ENCODE data around the gene PTPRF.
"Not testable (repeated sequence)": the region's sequence is repeated elsewhere in the genome, so short reads cannot be mapped to it uniquely, and the experiment has no call there.

The PTPRF gene

DNA sequence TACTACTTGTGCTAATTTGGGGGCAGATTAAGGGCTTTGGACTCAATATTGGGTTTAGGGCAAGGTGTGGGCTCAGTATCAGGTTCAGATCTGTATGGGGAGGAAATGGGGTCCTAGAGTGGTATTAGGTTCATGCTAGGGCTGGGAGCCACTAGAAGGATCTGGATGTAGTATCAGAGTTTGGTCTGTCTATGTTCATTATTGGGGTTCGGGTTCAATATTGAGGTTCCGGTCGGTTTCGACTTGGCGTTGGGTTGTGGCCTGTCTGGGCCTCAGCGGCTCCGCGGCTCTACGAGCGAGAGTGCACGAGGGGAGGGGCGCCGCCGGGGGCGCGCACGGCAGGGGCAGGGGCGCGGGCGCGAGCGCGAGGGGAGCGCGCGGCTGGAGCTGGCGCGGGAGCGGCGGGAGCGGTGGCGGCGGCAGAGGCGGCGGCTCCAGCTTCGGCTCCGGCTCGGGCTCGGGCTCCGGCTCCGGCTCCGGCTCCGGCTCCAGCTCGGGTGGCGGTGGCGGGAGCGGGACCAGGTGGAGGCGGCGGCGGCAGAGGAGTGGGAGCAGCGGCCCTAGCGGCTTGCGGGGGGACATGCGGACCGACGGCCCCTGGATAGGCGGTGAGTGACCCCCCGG, at the start of gene PTPRF:
Gene PTPRF, plus strand, starts transcription at position 401 of the 624 bp plus-strand sequence. CDS start 14,193 bp downstream, outside the sequence.
- DNase-seq: peak; percentile 70

DNA sequence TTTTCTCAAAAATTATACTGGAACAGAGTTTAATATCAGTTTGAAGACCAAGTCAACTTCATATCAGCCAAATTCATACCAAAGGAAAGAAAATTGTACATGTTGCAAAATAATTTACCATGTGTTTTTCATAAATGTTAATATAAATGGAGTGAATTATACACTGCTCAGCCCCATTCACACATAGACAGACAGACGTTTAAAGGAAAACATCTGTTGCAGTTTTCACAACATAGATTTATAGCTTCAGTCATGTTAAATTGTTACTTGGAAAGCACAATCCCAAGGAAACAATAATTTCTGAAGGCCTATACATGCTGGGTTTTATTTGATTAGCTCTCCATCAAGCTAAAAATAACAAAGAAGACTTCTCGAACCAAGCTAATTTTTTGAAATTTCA, 49.2 kb upstream of the PTPRF start:
- no peak for DNase-seq

DNA sequence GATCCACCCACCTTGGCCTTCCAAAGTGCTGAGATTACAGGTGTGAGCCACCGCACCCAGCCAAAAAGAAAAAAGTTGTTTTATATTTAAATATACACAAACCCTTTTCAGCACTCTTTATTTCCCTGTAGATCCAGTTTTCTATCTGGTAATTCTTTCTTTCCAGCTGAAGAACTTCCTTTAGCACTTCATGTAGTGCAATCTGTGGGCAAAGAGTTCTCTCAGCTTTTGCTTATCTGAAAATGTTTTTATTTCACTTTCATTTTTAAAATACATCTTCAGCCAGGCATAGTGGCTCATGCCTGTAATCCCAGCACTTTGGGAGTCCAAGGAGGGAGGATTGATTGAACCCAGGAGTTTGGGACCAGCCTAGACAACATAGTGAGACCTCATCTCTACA, 48.5 kb upstream of the PTPRF start:
- no peak for DNase-seq

DNA sequence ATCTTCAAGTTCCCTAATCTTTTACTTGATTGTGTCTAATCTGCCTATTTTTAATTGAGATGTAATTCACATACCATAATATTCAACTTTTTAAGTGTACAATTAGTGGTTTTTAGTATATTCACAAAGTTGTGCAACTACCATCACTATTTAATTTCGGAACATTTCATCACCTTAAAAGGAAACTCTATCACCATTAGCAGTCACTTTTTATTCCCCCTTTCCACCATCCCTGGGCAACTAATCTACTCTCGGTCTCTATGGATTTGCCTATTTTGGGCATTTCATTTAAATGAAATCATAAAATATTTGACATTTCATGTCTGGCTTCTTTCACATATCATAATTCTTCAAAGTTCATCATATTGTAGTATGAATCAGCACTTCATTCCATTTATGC, 46.3 kb upstream of the PTPRF start:
- no peak for DNase-seq

DNA sequence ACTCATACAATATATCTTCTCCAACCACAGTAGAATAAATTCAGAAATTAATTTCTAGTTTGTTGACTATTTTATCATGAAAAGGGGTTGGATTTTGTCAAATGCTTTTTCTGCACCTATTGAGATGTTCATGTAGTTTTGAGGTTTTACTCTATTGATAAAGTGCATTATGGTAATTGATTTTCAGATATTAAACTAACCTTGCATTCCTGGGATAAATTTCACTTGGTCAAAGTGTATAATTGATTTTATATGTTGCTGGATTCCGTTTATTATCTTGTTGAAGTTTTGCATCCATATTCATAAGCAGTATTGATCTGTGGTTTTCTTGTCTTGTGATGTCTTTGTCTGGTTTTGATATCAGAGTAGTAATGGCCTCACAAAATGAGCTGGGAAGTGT, 42.5 kb upstream of the PTPRF start:
- DNase-seq: no peak

DNA sequence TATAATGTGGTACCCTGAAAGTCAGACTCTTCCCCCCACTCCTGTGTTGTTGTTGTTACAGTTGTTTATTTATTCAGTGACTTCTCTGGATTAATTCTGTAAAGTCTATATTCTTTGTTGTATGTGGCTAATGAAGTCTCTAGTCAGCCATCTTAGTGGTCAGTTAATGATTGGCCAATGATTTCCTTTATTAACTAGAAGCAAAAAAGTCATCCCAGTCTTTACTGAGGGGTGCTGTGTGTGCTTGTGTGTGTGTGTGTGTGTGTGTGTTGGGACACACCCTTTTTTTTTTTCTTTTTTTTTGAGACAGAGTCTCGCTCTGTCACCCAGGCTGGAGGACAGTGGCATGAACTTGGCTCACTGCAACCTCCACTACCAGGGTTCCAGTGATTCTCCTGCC, 39.6 kb upstream of the PTPRF start:
- no peak for DNase-seq

DNA sequence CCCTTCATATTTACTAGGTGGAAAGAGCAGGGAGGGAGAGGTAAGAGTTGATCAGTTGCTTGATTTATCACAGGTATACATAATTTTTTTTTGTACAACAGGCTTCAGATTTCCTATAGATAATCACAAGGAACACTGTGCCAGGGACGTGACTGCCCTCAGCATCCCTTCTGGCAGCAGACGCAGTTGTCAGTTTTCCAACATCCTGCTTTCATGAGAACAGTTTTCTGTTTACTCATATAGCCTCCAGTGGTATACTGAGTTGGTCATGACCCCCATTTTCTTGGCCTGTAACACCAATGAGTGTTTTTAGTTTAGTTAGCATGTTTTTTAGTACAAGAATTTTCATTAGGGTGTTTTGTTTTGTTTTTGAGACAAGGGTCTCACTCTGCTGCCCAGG, 37.9 kb upstream of the PTPRF start:
- DNase-seq: peak; percentile 83

DNA sequence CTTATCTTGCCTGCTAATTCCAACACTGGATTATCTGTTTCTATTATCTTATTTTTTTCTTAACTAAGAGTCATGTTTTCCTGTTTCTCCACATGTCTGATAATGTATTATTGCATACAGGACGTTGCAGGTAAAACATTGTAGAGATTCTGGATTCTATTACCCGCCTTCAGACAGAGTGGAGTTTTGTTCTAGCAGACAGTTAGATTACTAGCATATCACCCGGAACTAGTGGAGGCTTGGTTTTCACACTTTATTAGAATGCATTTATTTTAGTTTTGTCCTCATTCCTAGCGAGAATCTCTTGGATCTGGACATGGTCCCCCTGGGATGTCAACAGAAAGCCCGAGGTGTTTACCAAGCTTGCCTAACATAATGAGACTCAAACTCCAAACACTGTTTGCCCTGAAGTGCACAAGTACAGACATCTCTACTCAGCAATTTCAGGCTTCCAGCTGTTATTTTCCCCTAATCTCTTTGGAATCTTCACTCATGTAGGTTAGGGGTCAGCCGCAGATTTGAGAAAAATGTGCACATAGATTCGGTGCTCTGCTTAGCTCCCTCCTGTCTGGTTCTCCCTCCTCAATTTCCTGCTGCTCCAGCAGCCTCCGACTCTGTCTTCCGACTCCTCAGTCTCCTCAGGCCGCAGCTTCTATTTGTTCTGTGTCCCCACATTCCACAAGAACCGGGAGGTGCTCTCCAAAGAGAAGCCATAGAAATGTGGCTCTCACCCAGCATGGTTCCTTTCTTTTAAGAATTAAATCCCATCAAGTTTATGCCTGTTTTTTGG, 36.8 kb upstream of the PTPRF start:
- peak; percentile 63 for DNase-seq

DNA sequence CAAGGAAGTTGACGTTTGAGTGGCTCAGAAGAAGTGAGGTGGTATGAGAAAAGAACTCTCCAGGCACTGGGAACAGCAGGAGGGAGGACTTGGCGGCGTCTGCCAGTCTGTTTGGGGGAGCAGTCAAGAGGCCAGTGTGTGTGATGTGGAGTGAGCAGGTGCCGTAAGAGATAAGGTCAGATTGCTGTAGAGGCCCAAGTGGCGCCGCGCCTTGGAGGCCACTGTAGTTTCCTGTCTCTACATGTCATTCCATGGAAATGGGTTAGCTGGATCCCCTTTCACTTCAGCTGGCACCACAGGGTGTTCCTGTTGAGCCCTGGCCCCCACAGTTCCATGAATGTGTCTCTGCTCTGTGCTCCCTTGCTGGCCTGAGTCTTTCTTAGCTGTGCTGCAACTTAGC, 35.5 kb upstream of the PTPRF start:
- no peak for DNase-seq

DNA sequence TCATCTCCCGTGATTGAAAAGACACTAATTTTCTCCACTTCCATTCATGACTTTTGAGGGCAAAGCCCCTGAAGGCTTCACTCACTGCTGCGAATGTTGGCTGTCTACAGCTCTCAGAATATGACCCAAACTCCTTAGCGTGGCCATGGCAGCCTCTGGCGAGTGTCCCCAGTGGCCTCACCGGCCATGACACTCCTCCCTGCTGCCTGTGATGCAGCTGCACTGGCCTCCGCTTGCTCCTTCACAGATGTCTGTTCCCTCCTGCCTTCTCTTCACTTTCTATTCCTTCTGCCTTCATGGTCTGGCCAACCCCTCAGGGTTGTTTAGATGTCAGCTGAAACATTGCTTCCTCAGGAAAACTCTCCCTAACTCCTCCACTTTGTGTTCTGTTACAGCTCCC, 30.8 kb upstream of the PTPRF start:
- no peak for DNase-seq

DNA sequence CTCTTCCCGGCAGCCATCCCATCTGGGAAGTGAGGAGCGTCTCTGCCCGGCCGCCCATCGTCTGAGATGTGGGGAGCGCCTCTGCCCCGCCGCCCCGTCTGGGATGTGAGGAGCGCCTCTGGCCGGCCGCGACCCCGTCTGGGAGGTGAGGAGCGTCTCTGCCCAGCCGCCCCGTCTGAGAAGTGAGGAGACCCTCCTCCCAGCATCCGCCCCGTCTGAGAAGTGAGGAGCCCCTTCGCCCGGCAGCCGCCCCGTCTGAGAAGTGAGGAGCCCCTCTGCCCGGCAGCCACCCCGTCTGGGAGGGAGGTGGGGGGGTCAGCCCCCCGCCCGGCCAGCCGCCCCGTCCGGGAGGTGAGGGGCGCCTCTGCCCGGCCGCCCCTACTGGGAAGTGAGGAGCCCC, 28.9 kb upstream of the PTPRF start:
- not testable (repeated sequence) for DNase-seq

DNA sequence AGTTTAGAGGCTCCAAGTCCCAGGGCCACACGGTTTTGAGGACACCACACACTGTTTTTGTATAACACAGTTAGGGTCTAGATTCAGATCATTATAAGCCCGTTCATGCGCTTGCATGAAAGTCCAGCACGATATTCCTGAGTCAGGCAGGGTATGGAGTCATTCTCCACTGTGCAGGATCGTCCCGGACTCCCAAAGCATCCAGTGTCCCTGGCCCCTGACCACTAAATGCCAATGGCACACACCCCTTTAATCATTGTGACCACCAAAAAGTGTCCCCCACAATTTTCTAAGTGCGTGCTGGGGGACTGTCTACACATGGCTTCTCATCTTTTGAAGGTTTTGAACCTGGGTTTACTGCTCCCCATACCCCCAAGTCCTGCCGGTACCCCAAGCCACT, 27.1 kb upstream of the PTPRF start:
- DNase-seq: no peak

DNA sequence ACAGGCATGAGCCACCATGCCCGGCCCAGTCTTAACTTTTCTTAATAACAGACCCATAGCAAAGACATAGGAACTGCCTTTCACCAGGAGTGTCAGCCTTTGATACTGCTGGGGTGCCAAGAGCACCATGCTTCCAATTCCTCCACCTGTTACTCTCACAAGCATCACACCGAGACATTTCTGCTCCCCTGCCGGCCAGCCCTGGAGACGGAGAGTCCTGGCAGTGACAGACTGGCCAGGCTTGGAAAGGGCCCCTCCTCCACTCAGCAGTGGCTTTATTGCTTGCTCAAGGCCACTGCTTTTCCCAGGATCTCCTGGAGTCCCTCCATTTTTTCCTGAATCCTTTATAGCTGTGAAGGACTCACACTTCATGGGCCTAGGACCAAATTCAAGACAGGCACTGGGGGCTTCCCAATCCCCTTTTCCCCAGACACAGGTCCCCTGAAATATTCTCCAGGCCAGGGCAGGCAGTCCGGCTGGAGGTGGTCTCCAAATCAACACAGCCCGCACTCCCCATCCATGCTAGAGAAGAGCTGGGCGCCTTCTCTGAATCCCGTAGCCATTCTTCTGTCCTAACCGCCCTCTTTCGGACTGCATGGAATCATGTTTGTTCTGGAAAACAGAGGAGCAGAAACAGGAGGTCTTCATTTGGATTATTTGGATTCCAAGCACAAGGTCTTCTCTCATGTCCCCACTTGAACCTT, 25.5 kb upstream of the PTPRF start:
- no peak for DNase-seq

DNA sequence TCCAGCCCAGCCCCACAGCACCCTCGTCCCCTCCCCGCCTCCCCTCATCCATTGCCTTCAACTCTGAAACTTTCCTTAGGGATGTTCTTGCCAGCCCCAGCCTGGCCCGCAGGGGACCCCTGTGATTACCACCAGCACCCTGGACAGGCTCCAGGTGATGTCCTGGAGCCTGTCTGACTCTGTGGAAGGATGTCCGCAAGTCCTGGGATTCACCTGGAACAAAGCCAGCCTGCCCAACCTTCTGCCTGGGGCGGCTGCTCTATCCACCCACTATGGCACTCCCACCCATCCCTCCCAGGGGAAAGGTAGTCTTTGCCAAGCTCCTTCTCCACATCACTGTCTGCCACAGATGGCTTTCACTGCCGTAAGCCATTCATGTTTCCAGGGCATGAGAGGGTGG, 24.4 kb upstream of the PTPRF start:
- DNase-seq: no peak

DNA sequence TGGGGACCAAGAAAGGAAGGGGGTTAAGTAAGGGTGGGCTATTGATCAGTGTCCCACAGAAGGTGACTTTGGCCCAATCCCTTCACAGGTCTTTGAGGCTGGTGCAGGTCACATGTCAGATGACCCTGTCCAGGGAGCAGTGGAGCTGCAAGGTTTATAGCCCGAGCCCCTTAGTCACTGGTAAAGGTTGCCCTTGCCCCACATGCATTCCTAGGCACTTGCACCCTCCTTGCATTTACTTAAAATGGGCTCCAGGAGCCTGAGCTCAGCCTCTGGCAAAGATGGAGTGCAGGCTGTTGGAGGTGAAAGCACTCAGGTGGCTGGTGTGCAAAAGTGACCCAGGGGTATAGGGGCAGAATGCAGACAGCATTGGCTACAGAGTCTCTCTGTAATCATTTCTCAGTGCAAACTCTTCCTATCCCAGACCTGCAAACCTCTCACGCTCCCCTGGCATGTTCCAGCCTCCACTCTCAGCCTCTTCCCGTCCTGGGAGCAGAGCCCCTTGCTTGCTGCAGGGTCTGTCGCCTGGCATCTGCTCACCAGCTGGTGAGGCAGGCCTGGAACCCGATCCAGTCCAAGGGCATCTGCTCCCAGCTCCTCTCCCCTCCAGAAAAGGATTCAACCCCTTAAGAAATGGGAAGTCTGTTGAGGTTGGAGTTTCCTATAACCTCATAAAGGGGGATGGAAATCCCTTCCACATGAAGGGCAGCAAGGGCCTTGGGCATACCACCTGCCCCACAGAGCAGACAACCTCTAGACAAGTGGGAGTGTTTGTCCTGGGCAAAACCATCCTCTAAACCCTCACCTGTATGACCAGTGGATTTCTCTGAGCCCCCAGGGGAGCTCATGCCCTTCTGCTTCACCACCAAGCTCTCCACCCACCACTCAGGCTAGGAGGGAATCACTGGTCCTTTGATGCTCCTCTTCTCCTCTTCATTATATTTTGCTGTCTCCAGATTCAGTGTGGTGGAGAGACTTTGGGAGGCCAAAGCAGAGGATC, 23.1 kb upstream of the PTPRF start:
- DNase-seq: no peak

DNA sequence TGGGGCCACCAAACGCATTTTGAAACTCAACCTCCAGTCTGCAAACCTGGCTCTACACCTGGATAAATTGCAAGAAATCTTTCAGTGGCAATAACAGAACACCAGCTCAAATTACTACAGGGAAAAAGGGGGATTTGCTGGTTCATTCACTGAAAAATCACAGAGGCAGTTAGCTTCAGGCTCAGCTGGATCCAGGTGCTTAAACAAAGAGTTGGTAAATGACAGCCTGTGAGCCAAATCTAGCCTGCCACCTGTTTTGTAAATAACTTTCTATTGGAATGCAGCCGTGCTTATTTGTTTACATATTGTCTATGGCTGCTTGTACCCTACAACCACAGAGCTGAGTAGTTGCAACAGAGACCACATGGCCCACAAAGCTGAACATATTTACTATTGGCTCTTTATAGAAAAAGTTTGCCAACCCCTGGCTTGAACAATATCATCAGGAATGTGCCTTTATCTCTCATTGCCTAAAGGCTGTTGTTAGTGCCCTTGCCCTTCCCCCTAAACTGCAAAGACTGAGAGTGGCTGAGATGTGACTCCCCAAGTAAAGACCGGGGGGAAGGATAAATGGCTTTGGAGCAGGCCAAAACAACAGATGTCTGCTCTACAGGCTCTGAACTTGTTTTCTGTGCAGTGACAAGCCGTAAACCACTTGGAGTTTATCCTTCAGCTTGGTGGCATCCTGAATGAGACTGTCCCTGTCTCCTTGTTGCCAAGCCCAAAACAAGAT, 21.5 kb upstream of the PTPRF start:
- DNase-seq: no peak

DNA sequence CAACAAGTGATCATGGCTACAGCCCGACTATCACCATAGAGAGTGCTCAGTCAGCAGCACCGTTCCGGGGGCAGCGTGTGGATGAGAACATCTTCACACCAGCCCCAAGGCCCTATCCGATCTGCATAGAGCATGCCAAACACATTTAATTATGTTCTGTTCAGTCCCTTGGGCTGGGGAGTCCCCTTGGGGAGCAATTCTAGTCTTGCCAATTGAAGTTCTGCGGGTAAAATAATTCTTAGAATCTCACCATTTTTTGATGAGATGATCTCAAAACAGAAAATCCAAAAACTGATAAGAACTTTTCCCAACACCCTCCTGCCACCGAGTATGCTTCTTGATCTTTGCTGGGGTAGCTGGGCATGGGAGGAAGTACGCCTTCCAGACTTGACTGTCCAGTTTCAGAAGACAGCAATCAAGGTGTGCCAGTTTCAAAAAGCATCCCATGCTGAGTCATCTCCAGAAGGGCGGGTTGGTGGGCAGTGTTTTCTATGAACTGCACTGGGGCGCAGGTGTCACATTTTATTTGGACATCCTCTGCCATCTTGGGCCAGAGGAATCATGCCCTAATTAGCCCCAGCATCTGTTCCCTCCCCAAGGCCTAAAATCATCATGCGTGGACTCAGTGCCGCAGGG, 20.8 kb upstream of the PTPRF start:
- DNase-seq: no peak

DNA sequence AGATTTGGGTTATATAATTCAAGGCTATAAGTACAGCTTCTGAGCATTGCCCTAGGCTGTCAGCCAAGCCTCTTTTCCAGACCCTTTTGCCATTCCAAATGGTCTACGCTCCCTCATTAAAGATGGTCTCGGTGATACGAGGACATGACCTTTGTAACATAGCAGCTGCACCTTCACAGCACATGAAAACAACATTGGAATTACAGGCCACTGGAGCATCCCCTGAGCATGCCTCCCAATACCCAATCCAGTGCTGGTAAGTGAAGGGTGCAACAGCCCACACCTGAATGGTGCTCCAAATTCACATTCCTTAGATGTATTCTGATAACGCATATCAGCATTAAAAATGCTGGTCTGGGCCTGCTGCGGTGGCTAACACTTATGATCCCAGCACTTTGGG, 20.1 kb upstream of the PTPRF start:
- no peak for DNase-seq

DNA sequence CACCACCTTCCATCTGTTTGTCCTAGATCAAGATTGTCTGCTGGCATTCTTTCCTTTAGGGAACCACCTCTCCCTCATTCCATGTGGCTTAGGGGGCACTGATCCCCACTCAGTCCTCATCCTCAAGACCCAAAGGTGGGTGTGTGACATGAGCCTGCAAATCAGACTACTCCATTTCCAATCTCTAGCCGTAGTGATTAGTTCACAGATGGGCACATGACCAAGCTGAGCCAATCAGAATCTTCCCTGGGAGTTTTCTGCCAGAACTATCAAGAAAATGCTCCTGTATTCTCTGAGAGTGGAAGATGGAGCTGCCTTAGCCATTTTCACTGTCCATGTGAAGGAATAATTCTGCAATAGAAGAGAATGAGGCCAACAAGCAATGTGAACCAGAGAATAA, 19.3 kb upstream of the PTPRF start:
- DNase-seq: no peak

DNA sequence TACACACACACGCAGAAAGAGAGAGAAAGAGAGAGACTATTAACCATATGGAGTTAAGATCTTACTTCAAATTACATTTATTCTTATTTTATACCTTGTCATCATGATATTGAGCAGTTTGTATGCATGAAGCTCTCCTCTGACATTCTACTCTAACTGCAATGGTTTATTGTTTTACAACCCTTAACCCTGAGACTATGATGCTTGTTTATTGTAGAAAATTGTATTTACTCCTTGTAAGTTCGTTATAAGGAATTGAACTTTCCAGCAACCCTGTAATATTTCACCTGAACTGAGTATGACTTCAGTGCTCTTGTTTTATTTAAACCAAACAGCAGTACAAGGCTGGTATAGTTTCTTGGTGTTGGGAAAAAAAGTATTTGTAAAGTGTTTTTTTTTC, 18.6 kb upstream of the PTPRF start:
- no peak for DNase-seq

DNA sequence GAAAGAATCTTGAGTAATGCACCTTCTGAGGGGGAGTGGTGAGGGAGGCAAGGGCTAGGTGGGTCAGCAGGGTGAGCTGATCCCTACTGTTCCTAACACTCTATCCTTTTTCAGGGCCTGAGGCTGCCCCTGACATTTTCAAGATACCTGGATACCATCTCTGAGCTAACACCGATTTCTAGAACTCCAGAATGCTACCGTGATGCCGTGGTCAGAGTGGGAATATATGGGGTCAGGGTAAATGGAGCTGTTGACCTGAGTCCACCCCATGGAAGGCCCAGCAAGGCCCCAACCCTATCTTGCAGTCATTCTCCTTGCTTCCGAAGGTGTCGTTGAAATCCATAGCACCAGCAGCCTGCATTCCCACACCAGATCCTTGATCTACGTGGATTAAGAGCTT, 18.0 kb upstream of the PTPRF start:
- no peak for DNase-seq

Measured in EL (cell line).